GM12865 (cell line): ENCODE data around the gene GJB5.
A peak's percentile ranks its signal among the peaks of the same experiment; 100 is the strongest.

Source experiments
- DNase-seq: peaks from one replicate; pipeline ENCODE4 v3.0.0; 2010; ENCODE audit warnings: low read depth
- H3K4me3 ChIP-seq: 2 replicates; pipeline ENCODE4 v1.5.1; 2011; ENCODE audit warnings: mild to moderate bottlenecking, low read depth, low read length, control low read depth
- TF ChIP-seq, protein P1 (sequence below): IDR thresholded peaks from 2 replicates; pipeline ENCODE4 v1.5.1; 2011; ENCODE audit warnings: low read length, control low read depth, low read depth, inconsistent platforms; ENCODE audit not compliant: insufficient read depth; ENCODE audit errors: missing control alignments

GJB5 gene

DNA sequence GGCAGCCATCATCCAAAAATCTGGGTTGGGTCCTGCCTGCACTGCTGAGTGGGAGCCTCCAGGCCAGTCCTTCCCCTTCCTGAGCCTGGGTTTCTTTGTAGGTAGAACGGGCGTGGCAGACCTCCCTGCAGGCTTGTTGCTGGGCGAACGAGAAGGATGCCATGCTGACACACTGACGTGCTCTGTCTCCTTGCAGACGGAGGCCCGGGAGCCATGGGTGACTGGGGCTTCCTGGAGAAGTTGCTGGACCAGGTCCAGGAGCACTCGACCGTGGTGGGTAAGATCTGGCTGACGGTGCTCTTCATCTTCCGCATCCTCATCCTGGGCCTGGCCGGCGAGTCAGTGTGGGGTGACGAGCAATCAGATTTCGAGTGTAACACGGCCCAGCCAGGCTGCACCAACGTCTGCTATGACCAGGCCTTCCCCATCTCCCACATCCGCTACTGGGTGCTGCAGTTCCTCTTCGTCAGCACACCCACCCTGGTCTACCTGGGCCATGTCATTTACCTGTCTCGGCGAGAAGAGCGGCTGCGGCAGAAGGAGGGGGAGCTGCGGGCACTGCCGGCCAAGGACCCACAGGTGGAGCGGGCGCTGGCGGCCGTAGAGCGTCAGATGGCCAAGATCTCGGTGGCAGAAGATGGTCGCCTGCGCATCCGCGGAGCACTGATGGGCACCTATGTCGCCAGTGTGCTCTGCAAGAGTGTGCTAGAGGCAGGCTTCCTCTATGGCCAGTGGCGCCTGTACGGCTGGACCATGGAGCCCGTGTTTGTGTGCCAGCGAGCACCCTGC is 39.3 kb downstream of the GJB5 start:
- DNase-seq: no peak
- no peak overlapping the region for H3K4me3 ChIP-seq
- TF ChIP-seq, protein P1, sequence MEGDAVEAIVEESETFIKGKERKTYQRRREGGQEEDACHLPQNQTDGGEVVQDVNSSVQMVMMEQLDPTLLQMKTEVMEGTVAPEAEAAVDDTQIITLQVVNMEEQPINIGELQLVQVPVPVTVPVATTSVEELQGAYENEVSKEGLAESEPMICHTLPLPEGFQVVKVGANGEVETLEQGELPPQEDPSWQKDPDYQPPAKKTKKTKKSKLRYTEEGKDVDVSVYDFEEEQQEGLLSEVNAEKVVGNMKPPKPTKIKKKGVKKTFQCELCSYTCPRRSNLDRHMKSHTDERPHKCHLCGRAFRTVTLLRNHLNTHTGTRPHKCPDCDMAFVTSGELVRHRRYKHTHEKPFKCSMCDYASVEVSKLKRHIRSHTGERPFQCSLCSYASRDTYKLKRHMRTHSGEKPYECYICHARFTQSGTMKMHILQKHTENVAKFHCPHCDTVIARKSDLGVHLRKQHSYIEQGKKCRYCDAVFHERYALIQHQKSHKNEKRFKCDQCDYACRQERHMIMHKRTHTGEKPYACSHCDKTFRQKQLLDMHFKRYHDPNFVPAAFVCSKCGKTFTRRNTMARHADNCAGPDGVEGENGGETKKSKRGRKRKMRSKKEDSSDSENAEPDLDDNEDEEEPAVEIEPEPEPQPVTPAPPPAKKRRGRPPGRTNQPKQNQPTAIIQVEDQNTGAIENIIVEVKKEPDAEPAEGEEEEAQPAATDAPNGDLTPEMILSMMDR: no peak

DNA sequence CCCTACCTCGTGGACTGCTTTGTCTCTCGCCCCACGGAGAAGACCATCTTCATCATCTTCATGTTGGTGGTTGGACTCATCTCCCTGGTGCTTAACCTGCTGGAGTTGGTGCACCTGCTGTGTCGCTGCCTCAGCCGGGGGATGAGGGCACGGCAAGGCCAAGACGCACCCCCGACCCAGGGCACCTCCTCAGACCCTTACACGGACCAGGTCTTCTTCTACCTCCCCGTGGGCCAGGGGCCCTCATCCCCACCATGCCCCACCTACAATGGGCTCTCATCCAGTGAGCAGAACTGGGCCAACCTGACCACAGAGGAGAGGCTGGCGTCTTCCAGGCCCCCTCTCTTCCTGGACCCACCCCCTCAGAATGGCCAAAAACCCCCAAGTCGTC is 39.9 kb downstream of the GJB5 start:
- TF ChIP-seq, protein P1: no peak
- DNase-seq: no peak
- H3K4me3 ChIP-seq: no peak overlapping the region

DNA sequence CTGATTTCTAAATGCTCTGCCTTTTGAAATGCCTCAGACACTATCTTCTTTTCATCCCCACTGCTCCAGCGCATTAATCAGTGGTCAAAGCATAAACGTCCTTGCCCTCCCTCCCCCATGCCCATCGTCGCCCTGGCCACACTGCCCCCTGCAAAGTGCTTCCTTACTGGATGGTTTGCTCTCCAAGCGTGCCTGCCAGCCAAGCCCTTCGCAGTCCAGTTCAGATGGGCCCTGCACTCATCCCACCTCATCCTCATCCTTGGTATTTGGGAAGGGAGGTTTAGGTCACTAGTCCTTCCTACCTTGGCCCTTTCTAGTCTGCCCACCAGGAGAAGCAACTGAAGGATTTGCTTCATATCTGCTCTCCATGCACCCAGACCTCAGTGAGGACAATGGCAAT is 41.1 kb downstream of the GJB5 start:
- H3K4me3 ChIP-seq: no peak overlapping the region
- TF ChIP-seq, protein P1: no peak
- DNase-seq: no peak

DNA sequence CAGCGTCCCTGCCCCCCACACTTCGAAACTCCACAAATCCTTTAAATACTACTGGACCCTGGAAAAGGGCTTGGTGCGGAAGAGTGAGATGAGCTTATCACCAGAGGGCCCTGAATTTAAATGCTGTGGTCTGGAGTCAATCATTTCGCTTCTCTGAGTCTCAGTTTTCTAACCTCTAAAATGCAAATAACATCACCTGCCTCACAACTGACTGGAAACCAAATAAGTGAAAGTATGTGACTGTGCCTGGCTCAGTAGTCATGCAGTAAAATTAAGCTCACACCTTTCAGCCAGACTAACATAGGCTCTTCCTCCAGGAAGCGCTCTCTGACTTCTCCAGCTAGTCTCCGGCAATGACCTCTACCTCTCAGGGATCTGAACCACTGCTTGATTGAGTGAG is 42.1 kb downstream of the GJB5 start:
- H3K4me3 ChIP-seq: no peak overlapping the region
- TF ChIP-seq, protein P1: no peak
- DNase-seq: peak; percentile 57

DNA sequence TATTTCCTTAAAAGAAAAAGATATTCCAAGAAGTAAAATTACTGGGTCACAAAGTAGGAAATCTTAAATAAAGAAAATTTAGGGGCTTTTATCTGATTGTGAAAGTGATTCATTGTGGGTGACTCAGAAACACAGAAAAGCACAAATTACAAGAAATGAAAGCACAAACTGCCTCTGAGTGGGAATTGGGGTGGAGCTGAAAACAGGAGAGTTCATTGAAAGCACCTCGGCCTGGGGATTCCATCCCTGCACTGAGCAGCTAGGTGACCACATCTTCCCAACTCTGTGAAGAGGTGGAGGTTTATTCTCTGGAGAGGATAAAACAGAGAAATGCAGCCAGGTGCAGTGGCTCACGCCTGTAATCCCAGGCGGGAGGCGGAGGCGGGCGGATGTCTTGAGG is 45.4 kb downstream of the GJB5 start:
- H3K4me3 ChIP-seq: no peak overlapping the region
- DNase-seq: peak; percentile 54
- TF ChIP-seq, protein P1: no peak

DNA sequence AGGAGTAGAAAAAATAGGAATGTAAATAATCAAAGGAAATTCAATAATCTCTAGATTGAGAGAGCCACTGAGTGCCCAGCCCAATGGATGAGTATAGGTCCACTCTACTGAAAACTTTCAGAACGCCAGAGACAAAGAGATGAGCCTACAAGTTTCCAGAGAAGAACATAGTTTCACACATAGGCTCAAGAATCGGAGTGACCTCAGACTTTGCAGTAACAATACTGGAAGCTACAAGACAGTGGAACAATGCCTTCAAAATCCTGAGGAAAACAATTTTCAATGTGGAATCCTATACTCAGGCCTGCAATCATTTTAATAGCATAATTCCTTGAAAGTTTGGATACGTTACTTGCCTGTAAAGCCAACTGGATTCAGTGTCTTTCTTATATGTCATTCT is 48.9 kb downstream of the GJB5 start:
- H3K4me3 ChIP-seq: no peak overlapping the region
- TF ChIP-seq, protein P1: no peak

DNA sequence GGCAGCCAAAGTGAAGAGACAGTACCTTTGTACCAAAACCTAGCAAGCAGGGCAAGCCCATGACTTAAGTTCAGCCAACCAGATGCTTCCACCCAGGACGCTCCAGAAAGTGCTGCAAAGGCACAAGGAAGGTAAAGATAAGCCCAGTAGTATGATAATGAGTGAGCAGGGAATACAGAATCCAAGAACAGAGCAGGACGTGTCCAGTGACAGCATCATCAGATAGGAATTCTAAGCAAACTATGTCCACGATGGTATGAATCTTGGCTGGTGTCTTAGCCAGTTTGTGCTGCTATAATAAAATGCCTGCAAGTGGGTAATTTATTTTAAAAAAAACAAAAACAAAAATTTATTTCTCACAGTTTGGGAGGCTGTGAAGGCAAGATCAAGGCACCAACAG is 51.5 kb downstream of the GJB5 start:
- no peak for DNase-seq
- TF ChIP-seq, protein P1: no peak
- no peak overlapping the region for H3K4me3 ChIP-seq

More for the DNA sequence above, 48.9 kb downstream of the GJB5 start:
- no peak for DNase-seq
